IPS-15b (cell line): Measurements from ENCODE around the gene KLHL10.
"Not testable (repeated sequence)": the region's sequence is repeated elsewhere in the genome, so short reads cannot be mapped to it uniquely, and the experiment has no call there.

Experiments
- H3K27me3 ChIP-seq: one replicate; pipeline ENCODE4 v1.6.1; 2013; ENCODE audit warnings: low read length; ENCODE audit not compliant: control insufficient read depth, insufficient read depth
- H3K36me3 ChIP-seq: one replicate; pipeline ENCODE4 v1.6.1; 2013; ENCODE audit warnings: low read length; ENCODE audit not compliant: control insufficient read depth, insufficient read depth
- H3K4me1 ChIP-seq: one replicate; pipeline ENCODE4 v1.6.1; 2013; ENCODE audit warnings: mild to moderate bottlenecking, low read length; ENCODE audit not compliant: control insufficient read depth, insufficient read depth
- H3K4me3 ChIP-seq: one replicate; pipeline ENCODE4 v1.5.1; 2013; ENCODE audit warnings: low read depth, low read length
- H3K9ac ChIP-seq: one replicate; pipeline ENCODE4 v1.6.1; 2013; ENCODE audit warnings: low read depth, mild to moderate bottlenecking, low read length
- H3K9me3 ChIP-seq: one replicate; pipeline ENCODE4 v1.6.1; 2013; ENCODE audit warnings: mild to moderate bottlenecking, low read length; ENCODE audit not compliant: control insufficient read depth, insufficient read depth

Gene KLHL10

GRCh38 chr17:41868568-41868967 lies 30.9 kb downstream of the KLHL10 start:
- Histone ChIP-seq H3K36me3 (peaks cover 44% of the 10 kb centered on the region), H3K4me3 (no peak overlapping the region), H3K4me1 (peaks cover 4% of the 10 kb centered on the region), H3K27me3 (no peaks in the 10 kb centered on the region), H3K9ac (no peak overlapping the region), H3K9me3 (no peaks in the 10 kb centered on the region)

GRCh38 chr17:41869426-41869825 lies 31.8 kb downstream of the KLHL10 start:
- Histone ChIP-seq H3K9ac (no peak overlapping the region), H3K4me1 (no peaks in the 10 kb centered on the region), H3K4me3 (no peak overlapping the region), H3K27me3 (no peaks in the 10 kb centered on the region), H3K9me3 (no peaks in the 10 kb centered on the region), H3K36me3 (peaks cover 53% of the 10 kb centered on the region)

GRCh38 chr17:41870097-41870496 lies 32.5 kb downstream of the KLHL10 start:
- H3K36me3 ChIP-seq = peaks cover 53% of the 10 kb centered on the region
- H3K4me3 ChIP-seq = no peak overlapping the region
- H3K9me3 ChIP-seq = no peaks in the 10 kb centered on the region
- H3K9ac ChIP-seq = no peak overlapping the region
- no peaks in the 10 kb centered on the region for H3K27me3 ChIP-seq
- H3K4me1 ChIP-seq = no peaks in the 10 kb centered on the region

GRCh38 chr17:41870627-41871026 lies 33.0 kb downstream of the KLHL10 start:
- H3K27me3 ChIP-seq = no peaks in the 10 kb centered on the region
- no peaks in the 10 kb centered on the region for H3K4me1 ChIP-seq
- H3K36me3 ChIP-seq = peaks cover 53% of the 10 kb centered on the region
- no peak overlapping the region for H3K4me3 ChIP-seq
- no peak overlapping the region for H3K9ac ChIP-seq
- no peaks in the 10 kb centered on the region for H3K9me3 ChIP-seq

GRCh38 chr17:41871789-41872188 lies 34.2 kb downstream of the KLHL10 start:
- peaks cover 53% of the 10 kb centered on the region for H3K36me3 ChIP-seq
- no peak overlapping the region for H3K4me3 ChIP-seq
- no peaks in the 10 kb centered on the region for H3K4me1 ChIP-seq
- H3K9ac ChIP-seq = no peak overlapping the region
- H3K27me3 ChIP-seq = no peaks in the 10 kb centered on the region
- no peaks in the 10 kb centered on the region for H3K9me3 ChIP-seq

GRCh38 chr17:41873559-41874292 lies 36.1 kb downstream of the KLHL10 start:
- H3K9ac ChIP-seq = no peak overlapping the region
- peaks cover 68% of the 10 kb centered on the region for H3K36me3 ChIP-seq
- H3K4me1 ChIP-seq = no peaks in the 10 kb centered on the region

GRCh38 chr17:41874293-41874670 lies 36.7 kb downstream of the KLHL10 start:
- H3K9me3 ChIP-seq, H3K4me3 ChIP-seq, H3K4me1 ChIP-seq, H3K27me3 ChIP-seq, H3K9ac ChIP-seq: not testable (repeated sequence)
- peaks cover 64% of the 10 kb centered on the region for H3K36me3 ChIP-seq

More at GRCh38 chr17:41873559-41874292, 36.1 kb downstream of the KLHL10 start:
- H3K4me3 ChIP-seq = no peak overlapping the region
- H3K27me3 ChIP-seq = no peaks in the 10 kb centered on the region
- H3K9me3 ChIP-seq = no peaks in the 10 kb centered on the region

GRCh38 chr17:41880130-41880529 lies 42.5 kb downstream of the KLHL10 start:
- Histone ChIP-seq H3K4me3 (no peak overlapping the region), H3K36me3 (peaks cover 57% of the 10 kb centered on the region), H3K9ac (no peak overlapping the region), H3K9me3 (no peaks in the 10 kb centered on the region), H3K27me3 (no peaks in the 10 kb centered on the region), H3K4me1 (peaks cover 3% of the 10 kb centered on the region)

- Histone ChIP-seq H3K4me3 (no peak overlapping the region), H3K9me3 (no peaks in the 10 kb centered on the region), H3K9ac (no peak overlapping the region), H3K27me3 (no peaks in the 10 kb centered on the region), H3K36me3 (peaks cover 70% of the 10 kb centered on the region), H3K4me1 (peaks cover 3% of the 10 kb centered on the region)
Measured at GRCh38 chr17:41882756-41883155, 45.1 kb downstream of the KLHL10 start.

GRCh38 chr17:41885733-41886132 lies 48.1 kb downstream of the KLHL10 start:
- H3K9ac ChIP-seq = no peak overlapping the region
- no peak overlapping the region for H3K4me3 ChIP-seq
- peaks cover 3% of the 10 kb centered on the region for H3K4me1 ChIP-seq
- H3K36me3 ChIP-seq = peaks cover 60% of the 10 kb centered on the region
- H3K9me3 ChIP-seq = no peaks in the 10 kb centered on the region
- no peaks in the 10 kb centered on the region for H3K27me3 ChIP-seq

- Histone ChIP-seq H3K9ac (no peak overlapping the region), H3K9me3 (no peaks in the 10 kb centered on the region), H3K36me3 (peaks cover 67% of the 10 kb centered on the region), H3K4me1 (no peaks in the 10 kb centered on the region), H3K4me3 (no peak overlapping the region), H3K27me3 (no peaks in the 10 kb centered on the region)
Measured at GRCh38 chr17:41888332-41888965, 50.8 kb downstream of the KLHL10 start.
